Endothelial cell of umbilical vein (primary cell): ENCODE data around the gene SLC47A2. TPM values are rescaled to one million over a fixed set of nuclear protein-coding genes. Genes with fewer than 3 reads are reported as not detected.

Experiments used
- BruUV-seq: library from RNA; stranded (reverse); fragments of 400-500 nt; replicated peaks from 2 replicates; lab custom pipeline; 2021; lab: Mats Ljungman, UMichigan
- CTCF ChIA-PET: fragments of 300-600, 350-600 bp; sonication (Branson Sonifier 250); formaldehyde crosslinking; loops from one replicate; lab custom pipeline; 2021; ENCODE audit warnings: antibody characterized with exemption, inconsistent platforms; lab: Charles Lee
- POLR2A ChIA-PET: fragments of 300-600, 350-600 bp; sonication (Branson Sonifier 250); formaldehyde crosslinking; loops from one replicate; lab custom pipeline; 2021; ENCODE audit warnings: antibody characterized with exemption, inconsistent platforms; lab: Charles Lee
- DNase-seq: peaks from one replicate; pipeline ENCODE4 v3.0.0-alpha.2; 2011; ENCODE audit warnings: low read depth, low spot score
- FAIRE-seq: peaks from 2 replicates; lab custom pipeline; 2011; peaks lifted over from hg19 to GRCh38; lab: Jason Lieb, UNC
- H2AFZ ChIP-seq: 2 replicates; pipeline ENCODE4 v1.6.0; 2012; ENCODE audit warnings: low read depth, low read length, control low read depth, inconsistent platforms
- H3K27ac ChIP-seq: 2 replicates; pipeline ENCODE4 v1.5.1; 2011; ENCODE audit warnings: low read depth, mild to moderate bottlenecking, control low read depth, low read length, moderate library complexity; ENCODE audit not compliant: insufficient read depth
- H3K27me3 ChIP-seq, 2 experiments: 2 replicates each; pipeline versions ENCODE4 v1.6.0 to v1.6.1; 2011; ENCODE audit warnings: low read length in 2 of 2, mixed read lengths in 1 of 2; ENCODE audit not compliant: control insufficient read depth in 2 of 2, insufficient read depth in 2 of 2
- H3K36me3 ChIP-seq, 2 experiments: 2 replicates in 1 of 2; 3 replicates in 1 of 2; pipeline ENCODE4 v1.5.1; 2011; ENCODE audit warnings: low read length in 2 of 2, mild to moderate bottlenecking in 1 of 2, moderate library complexity in 1 of 2; ENCODE audit not compliant: control insufficient read depth in 2 of 2, insufficient read depth in 2 of 2; ENCODE audit errors: extremely low read depth in 1 of 2
- H3K4me1 ChIP-seq: 3 replicates; pipeline ENCODE4 v1.5.1; 2011; ENCODE audit warnings: mild to moderate bottlenecking, low read length; ENCODE audit not compliant: control insufficient read depth, insufficient read depth; ENCODE audit errors: extremely low read depth
- H3K4me2 ChIP-seq: 2 replicates; pipeline ENCODE4 v1.6.1; 2011; ENCODE audit warnings: low read length, control low read depth, mixed read lengths; ENCODE audit not compliant: insufficient read depth
- H3K4me3 ChIP-seq, 3 experiments: fragments of 200-600 bp in 1 of 3; sonication (generic), shearing (Covaris generic) in 1 of 3; replicated peaks in 1 of 3; 2 replicates each; pipeline ENCODE4 v1.5.1; 2011 to 2016; ENCODE audit warnings: control low read depth in 3 of 3, low read length in 3 of 3, mild to moderate bottlenecking in 2 of 3, inconsistent platforms in 1 of 3, low read depth in 1 of 3, moderate library complexity in 1 of 3; ENCODE audit not compliant: insufficient read depth in 1 of 3
- H3K79me2 ChIP-seq: 2 replicates; pipeline ENCODE4 v1.6.0; 2012; ENCODE audit warnings: low read length, inconsistent platforms; ENCODE audit not compliant: control insufficient read depth, insufficient read depth
- H3K9ac ChIP-seq: replicated peaks from 2 replicates; pipeline ENCODE3; 2011; ENCODE audit warnings: low read length, control low read depth; ENCODE audit not compliant: insufficient read depth; ENCODE audit errors: extremely low read depth
- H3K9me1 ChIP-seq: replicated peaks from 3 replicates; pipeline ENCODE4 v1.6.0; 2011; ENCODE audit warnings: mild to moderate bottlenecking, low read length; ENCODE audit not compliant: control insufficient read depth, insufficient read depth; ENCODE audit errors: extremely low read depth
- H3K9me3 ChIP-seq: replicated peaks from 2 replicates; pipeline ENCODE4 v1.5.1; 2012; ENCODE audit warnings: low read length, inconsistent platforms; ENCODE audit not compliant: control insufficient read depth, insufficient read depth
- H4K20me1 ChIP-seq: replicated peaks from 2 replicates; pipeline ENCODE3; 2011; ENCODE audit warnings: mild to moderate bottlenecking, low read length; ENCODE audit not compliant: control insufficient read depth, insufficient read depth; ENCODE audit errors: extremely low read depth
- CTCF ChIP-seq, 2 donors: IDR thresholded peaks; 1 replicate in 1 of 2; 2 replicates in 1 of 2; pipeline ENCODE4 v1.5.1; 2011; ENCODE audit warnings: low read length in 2 of 2, mild to moderate bottlenecking in 2 of 2, moderate library complexity in 2 of 2, control low read depth in 1 of 2, inconsistent platforms in 1 of 2, low read depth in 1 of 2; ENCODE audit not compliant: insufficient read depth in 1 of 2; ENCODE audit errors: extremely low read depth in 1 of 2
- EZH2 ChIP-seq: IDR thresholded peaks from 2 replicates; pipeline ENCODE4 v1.6.1; 2012; ENCODE audit warnings: borderline replicate concordance, low read depth, mild to moderate bottlenecking, moderate library complexity, low read length, inconsistent platforms; ENCODE audit not compliant: severe bottlenecking
- FOS ChIP-seq: IDR thresholded peaks from 2 replicates; pipeline ENCODE4 v1.6.1; 2011; ENCODE audit warnings: mild to moderate bottlenecking, low read length, moderate library complexity, borderline replicate concordance; ENCODE audit not compliant: insufficient read depth
- GATA2 ChIP-seq: IDR thresholded peaks from 2 replicates; pipeline ENCODE4 v1.7.0; 2011; ENCODE audit warnings: low read depth, mild to moderate bottlenecking, moderate library complexity, mixed read lengths, low read length; ENCODE audit not compliant: insufficient read length, insufficient read depth
- JUN ChIP-seq: IDR thresholded peaks from 2 replicates; pipeline ENCODE4 v1.6.1; 2011; ENCODE audit warnings: borderline replicate concordance, low read depth; ENCODE audit not compliant: insufficient read length, insufficient read depth
- MAX ChIP-seq: IDR thresholded peaks from 2 replicates; pipeline ENCODE4 v1.6.1; 2011; ENCODE audit not compliant: insufficient read depth, insufficient read length
- MYC ChIP-seq: IDR thresholded peaks from one replicate; pipeline ENCODE4 v1.6.1; 2011; ENCODE audit warnings: mild to moderate bottlenecking, low read depth, low read length
- POLR2A ChIP-seq: IDR thresholded peaks from 2 replicates; pipeline ENCODE4 v1.6.1; 2012; ENCODE audit warnings: low read depth, mild to moderate bottlenecking, control low read depth, low read length
- POLR2AphosphoS5 ChIP-seq: IDR thresholded peaks from 2 replicates; pipeline ENCODE4 v1.6.1; 2012; ENCODE audit warnings: low read depth, mild to moderate bottlenecking, control low read depth, low read length, moderate library complexity; ENCODE audit not compliant: insufficient read depth
- dilution Hi-C: fragments of 300-500 bp; cut with MboI; formaldehyde crosslinking; loops from one replicate; pipeline ENCODE4 v1.15.0; 2019; ENCODE audit warnings: low sequenced_read_pairs; ENCODE audit not compliant: extremely low pct_ligation_motif_present
- intact Hi-C: fragments of 100-400 bp; cut with micrococcal nuclease; formaldehyde crosslinking; loops from one replicate; pipeline ENCODE4 v1.10.0; 2022
- polyA plus RNA-seq, 4 experiments: library from polyadenylated mRNA; depleted of rRNA in 3 of 4; stranded (reverse) in 3 of 4; unstranded in 1 of 4; fragments of >200 nt; gene quantifications; 2 replicates each; pipeline versions ENCODE4 v1.2.1 to v1.2.3, GENCODE V29; 2011 to 2012; ENCODE audit warnings: missing spikeins in 1 of 4
- total RNA-seq: library from RNA; stranded (reverse); gene quantifications from 2 replicates; pipeline ENCODE4 v1.2.3, GENCODE V29; 2021

Gene SLC47A2
- total and polyA plus RNA-seq, 2 donors (not counting 3 experiments of a cell fraction or from before 2014, with no cell fraction given) = not detected

GRCh38 chr17:19659366-19660177 is 56.8 kb downstream of the SLC47A2 start:
- BruUV-seq = no TSS peak

More at GRCh38 chr17:19659366-19660177, 56.8 kb downstream of the SLC47A2 start:
- H3K9ac ChIP-seq = no peak overlapping the region
- H3K27ac ChIP-seq = no peak overlapping the region
- H3K4me3 ChIP-seq = no peak overlapping the region
- no peak overlapping the region for H3K4me2 ChIP-seq
- no peaks in the 10 kb centered on the region for H3K27me3 ChIP-seq
- no peaks in the 10 kb centered on the region for H3K79me2 ChIP-seq
- no peaks in the 10 kb centered on the region for H3K9me3 ChIP-seq
- H3K36me3 ChIP-seq = peaks cover 0 to 13% of the 10 kb centered on the region in 2 experiments
- no peaks in the 10 kb centered on the region for H3K4me1 ChIP-seq
- H2AFZ ChIP-seq = no peak overlapping the region
- no peaks in the 10 kb centered on the region for H4K20me1 ChIP-seq
- ChIA-PET CTCF (interaction anchor here (2.9 kb wide), 1 partner anchor 12 kb away, joined by 20 read pairs; the partner anchor contains the start of gene ALDH3A2), POLR2A (no interaction called here)
- TF ChIP-seq EZH2 (no peak), MYC (no peak), CTCF (IDR thresholded peaks at IDR 0.05; ENCODE audit: extremely low read depth in 1 of 2, insufficient read depth in 1 of 2, low read depth in 1 of 2, low read length in 2 of 2) (no peak), MAX (no peak), POLR2A (no peak), JUN (no peak), FOS (no peak), POLR2AphosphoS5 (no peak), GATA2 (no peak)
- no peaks in the 10 kb centered on the region for H3K9me1 ChIP-seq
- FAIRE-seq = no peak
- no peak for DNase-seq
- dilution Hi-C loops (no loop called here), intact Hi-C loops (no loop called here)
